GM19467 (cell line): ENCODE results near the gene DLGAP1.
A peak's percentile ranks its signal among the peaks of the same experiment; 100 is the strongest.

Experiments
- ATAC-seq: cut with Tn5 transposase; IDR thresholded peaks from one replicate; pipeline ENCODE4 v1.9.1; 2021; ENCODE audit warnings: mild to moderate bottlenecking, moderate library complexity; ENCODE audit not compliant: unreplicated experiment

The DLGAP1 gene

DNA sequence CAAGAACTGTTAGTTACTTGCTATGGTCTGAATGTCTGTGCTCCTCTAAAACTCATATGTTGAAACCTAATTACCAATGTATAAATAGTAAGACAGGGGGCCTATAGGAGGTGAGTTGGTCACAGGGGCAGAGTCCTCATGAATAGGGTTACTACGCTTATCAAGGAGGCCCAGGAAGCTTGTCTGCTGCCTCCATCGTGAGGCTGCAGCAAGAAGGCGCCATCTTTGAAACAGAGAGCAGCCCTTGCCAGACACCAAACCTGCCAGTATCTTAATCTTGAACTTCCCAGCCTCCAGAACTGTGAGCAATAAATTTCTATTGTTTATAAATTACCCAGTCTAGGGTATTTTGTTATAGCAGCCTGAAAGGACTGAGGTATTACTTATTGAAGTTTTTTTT, 926.0 kb downstream of the DLGAP1 start:
- no peak for ATAC-seq

- ATAC-seq: no peak
These were observed 926.9 kb downstream of the DLGAP1 start for GRCh38 chr18:3528231-3528630.

- peak; percentile 52 for ATAC-seq
These were observed 928.4 kb downstream of the DLGAP1 start for GRCh38 chr18:3526421-3527354.

- peak; percentile 75 for ATAC-seq
These were observed 929.2 kb downstream of the DLGAP1 start for GRCh38 chr18:3525870-3526420.

- ATAC-seq: no peak
These were observed 930.4 kb downstream of the DLGAP1 start for GRCh38 chr18:3524706-3525105.

GRCh38 chr18:3520230-3521085, 934.6 kb downstream of the DLGAP1 start:
- ATAC-seq: no peak

GRCh38 chr18:3514312-3515216, 940.5 kb downstream of the DLGAP1 start:
- no peak for ATAC-seq

GRCh38 chr18:3513481-3513880, 941.6 kb downstream of the DLGAP1 start:
- ATAC-seq: no peak

DNA sequence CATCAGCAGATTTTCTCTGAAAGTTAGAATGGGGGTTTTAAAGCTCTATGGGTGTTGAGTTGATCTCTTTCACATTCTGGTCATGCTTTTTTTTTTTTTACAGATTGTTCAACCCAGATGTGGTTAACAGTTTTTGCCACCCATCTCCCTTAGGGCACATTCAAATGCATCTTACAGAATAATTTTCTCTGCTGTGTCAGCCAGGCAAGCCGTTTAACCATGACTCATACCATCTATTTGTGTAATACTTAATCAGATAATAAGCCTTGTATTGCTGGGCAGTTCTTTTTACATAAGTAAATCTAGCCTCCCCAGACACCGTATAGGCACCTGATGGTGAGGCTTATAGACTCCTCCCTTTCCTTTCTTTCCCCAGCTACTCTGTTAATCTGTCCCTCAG, 943.1 kb downstream of the DLGAP1 start:
- no peak for ATAC-seq

- ATAC-seq: no peak
These were observed 944.2 kb downstream of the DLGAP1 start for GRCh38 chr18:3510896-3511295.

GRCh38 chr18:3510024-3510423, 945.1 kb downstream of the DLGAP1 start:
- no peak for ATAC-seq

- ATAC-seq: no peak
These were observed 946.2 kb downstream of the DLGAP1 start for GRCh38 chr18:3508576-3509549.

DNA sequence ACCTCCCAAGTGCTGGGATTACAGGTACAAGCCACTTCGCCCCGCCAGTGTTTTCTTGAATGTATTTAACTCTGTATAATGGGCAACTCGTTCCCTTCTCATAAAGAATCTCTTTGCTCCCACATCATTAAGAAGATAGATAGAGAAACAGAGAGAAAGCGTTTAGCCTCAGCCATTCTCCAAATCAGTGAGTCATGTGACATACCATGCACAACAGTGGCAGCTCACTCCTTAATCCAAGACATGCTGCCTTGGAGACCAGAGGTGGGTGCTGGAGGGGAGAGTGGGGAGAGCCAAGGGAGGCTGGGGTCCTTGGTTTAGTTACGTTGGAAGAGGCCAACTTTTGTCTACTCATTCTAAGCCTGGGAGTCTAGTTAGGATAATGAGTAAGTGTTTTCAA, 950.5 kb downstream of the DLGAP1 start:
- no peak for ATAC-seq

DNA sequence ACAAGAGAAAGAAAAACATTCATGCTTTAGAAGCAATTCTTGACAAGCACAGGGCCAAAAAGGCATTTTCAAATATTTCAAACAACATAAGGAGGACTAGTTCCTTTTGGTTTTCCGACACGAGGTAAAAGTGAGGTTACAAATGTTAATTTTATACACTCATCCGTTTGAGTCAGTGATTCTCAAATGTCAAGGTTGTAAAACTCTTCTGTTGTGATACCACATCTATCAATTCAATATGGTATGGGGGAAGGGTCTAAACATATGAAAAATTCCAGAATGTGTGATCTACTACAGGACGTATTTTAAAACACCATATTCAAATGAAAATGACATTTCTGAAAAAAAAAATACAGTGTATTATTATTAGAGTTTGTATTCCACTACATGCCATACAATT, 952.5 kb downstream of the DLGAP1 start:
- ATAC-seq: no peak

DNA sequence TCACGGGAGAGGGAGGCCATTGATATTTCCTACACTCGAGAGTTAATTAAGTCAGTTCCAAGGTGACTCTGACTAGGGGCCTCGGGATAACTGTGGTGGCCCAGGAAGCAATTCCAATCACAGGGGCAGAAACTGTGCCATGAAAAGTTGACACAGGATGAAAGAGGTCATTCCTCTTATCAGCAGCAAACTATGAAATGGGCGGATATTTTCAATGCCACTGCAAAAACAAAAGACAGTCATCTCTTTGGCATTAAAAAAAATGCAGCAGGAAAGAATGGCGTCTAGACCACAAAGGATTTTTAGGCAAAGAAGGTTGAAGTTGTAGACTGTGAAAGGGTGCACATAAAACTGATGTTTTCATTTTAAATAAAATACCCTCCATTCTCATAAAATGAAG, 955.1 kb downstream of the DLGAP1 start:
- no peak for ATAC-seq

- no peak for ATAC-seq
These were observed 955.6 kb downstream of the DLGAP1 start for GRCh38 chr18:3499501-3499900.

DNA sequence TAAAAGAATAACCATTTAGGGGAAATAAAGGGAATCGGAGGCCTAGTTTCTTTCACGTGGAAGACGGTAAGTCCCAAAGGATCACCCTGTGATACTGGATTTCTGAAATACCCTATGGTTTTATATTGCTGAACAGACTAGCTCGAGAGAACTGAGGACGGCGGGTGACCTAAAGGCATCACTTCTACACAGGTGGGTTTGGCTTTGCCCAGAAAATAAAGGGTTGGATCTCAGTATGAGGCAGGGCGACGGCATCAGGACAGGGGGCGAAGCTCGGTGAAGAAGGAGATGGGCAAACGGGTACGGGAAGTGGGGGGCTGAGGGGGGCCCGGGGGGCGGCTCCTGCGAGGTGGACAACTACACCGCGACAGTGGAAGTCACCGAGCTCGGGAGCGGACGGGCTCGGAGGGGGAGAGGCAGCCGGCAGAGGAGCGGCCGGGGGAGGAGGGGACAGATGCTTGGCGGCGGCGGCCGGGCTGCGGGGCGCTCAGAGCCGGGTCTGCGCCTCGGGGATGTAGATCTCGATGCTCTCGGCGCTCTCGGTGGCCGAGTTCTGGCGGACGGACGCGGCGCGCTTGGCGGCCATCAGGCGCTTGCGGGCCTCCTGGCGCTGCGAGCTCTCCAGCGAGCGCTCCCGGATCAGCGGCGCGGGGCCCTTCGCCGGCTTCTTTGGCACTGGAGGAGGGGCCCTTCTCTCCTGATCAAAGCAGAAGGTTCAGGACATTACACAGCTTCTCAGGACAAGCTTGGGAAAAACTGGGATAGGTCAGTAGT, 956.2 kb downstream of the DLGAP1 start:
- no peak for ATAC-seq

DNA sequence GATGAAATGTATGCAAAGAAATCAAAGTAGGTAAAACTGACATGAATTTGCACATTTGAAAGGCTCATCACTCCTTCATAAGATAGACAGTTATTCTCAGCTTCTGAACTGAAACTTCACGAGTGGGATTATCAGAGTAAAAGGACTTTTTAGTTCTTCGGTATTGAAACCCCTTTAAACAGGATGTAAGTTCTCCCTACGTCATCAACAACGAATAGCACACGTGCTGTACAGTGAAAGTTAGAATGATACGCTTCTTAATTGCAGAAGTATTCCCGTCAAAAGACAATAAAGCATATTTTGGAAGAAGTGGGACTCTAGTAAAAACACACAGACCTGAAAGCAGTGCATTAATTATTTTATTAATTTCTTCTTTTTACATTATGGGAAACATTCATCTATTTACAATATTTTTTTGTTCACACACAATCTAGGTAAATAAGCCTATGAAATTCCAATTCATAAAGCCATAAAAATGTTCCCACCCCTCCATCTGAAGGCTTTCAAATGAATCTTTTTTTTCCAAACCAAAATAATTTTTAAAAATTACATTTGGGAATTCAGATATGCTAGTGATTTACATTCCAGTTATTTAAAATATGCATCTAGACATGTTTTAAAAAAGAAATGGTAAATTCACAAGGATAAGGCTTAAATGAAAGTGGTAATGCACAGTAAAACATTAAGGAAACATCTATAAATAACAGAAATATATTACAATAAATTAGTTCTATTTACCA, 959.2 kb downstream of the DLGAP1 start:
- no peak for ATAC-seq
